Retina (tissue), 1 donor: ENCODE results near the gene CBX1.

Source experiments
- DNase-seq: peaks from one replicate; pipeline ENCODE4 v3.0.0-alpha.2; 2016

Gene CBX1

GRCh38 chr17:48101012-48101720 lies at the start of gene CBX1:
CBX1 (minus strand) TSS chr17:48101478; CDS start chr17:48077004, 24,474 bp downstream.
- DNase-seq: peak; percentile 96

GRCh38 chr17:48150597-48151001 lies 49.3 kb upstream of the CBX1 start:
- peak; percentile 30 for DNase-seq

- no peak for DNase-seq
Measured at GRCh38 chr17:48149787-48150463, 48.6 kb upstream of the CBX1 start.

GRCh38 chr17:48148854-48149786 lies 47.8 kb upstream of the CBX1 start:
- peak; percentile 67 for DNase-seq

GRCh38 chr17:48148029-48148770 lies 46.9 kb upstream of the CBX1 start:
- no peak for DNase-seq

- DNase-seq: no peak
Measured at GRCh38 chr17:48144976-48145798, 43.9 kb upstream of the CBX1 start.

- no peak for DNase-seq
Measured at GRCh38 chr17:48144231-48144630, 43.0 kb upstream of the CBX1 start.

GRCh38 chr17:48143629-48144028 lies 42.4 kb upstream of the CBX1 start:
- no peak for DNase-seq

- no peak for DNase-seq
Measured at GRCh38 chr17:48139944-48140343, 38.7 kb upstream of the CBX1 start.

- no peak for DNase-seq
Measured at GRCh38 chr17:48137656-48138055, 36.4 kb upstream of the CBX1 start.

- DNase-seq: no peak
Measured at GRCh38 chr17:48134912-48135480, 33.7 kb upstream of the CBX1 start.

GRCh38 chr17:48132385-48132784 lies 31.1 kb upstream of the CBX1 start:
- no peak for DNase-seq

GRCh38 chr17:48131216-48131824 lies 30.0 kb upstream of the CBX1 start:
- no peak for DNase-seq

GRCh38 chr17:48129981-48130380 lies 28.7 kb upstream of the CBX1 start:
- DNase-seq: no peak

- DNase-seq: no peak
Measured at GRCh38 chr17:48128400-48128799, 27.1 kb upstream of the CBX1 start.

GRCh38 chr17:48127371-48128051 lies 26.2 kb upstream of the CBX1 start:
- DNase-seq: no peak

GRCh38 chr17:48126532-48126850 lies 25.2 kb upstream of the CBX1 start:
- DNase-seq: no peak

- DNase-seq: peak; percentile 30
Measured at GRCh38 chr17:48125829-48126531, 24.7 kb upstream of the CBX1 start.

GRCh38 chr17:48123776-48124388 lies 22.6 kb upstream of the CBX1 start:
- DNase-seq: no peak
